Fibroblast of skin of left biceps (primary cell): ENCODE data around the gene HAPLN2.

Experiments
- DNase-seq, 2 experiments: peaks; one replicate each; pipeline ENCODE4 v3.0.0-alpha.2; 2013; ENCODE audit warnings: low read depth in 2 of 2

The HAPLN2 gene

DNA sequence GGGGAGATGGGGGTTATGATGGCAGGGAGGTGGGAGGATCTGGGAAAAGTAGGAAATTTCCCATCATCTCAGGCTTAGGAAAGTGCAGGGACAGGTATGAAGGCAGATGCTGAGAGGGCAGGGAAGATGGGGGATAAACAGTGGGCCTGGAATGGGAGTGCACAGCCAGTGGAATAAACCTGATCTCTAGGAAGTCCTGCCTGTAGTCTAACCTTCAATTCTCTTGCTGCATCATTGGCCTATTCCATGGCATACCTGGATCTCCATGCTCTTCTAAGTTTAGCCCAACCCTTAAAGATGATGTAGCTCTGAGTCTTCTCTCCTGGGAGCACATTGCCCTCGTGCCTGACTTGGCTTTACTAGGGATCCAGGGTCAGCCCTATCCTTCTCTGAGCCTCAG lies 25.4 kb downstream of the HAPLN2 start:
- no peak for DNase-seq

DNA sequence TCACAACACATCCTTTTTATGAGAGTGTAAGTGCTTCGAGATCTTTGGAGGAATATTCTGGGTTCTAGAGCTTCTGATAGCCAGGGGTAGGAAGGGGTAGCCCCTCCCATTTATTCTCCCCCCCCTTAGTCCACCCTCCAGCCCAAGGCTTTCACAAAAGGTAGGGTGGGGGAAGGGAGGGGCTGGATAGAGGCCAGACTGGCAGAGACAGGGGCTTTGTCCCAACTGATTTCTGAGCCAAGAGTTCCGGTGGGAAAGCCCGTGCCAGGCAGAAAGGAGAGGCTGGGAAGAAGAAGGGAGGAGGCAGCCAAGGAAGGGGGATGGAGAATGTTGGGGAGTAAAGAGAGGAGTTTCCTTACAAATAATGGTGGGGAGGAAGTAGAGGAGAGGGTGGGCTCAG lies 25.8 kb downstream of the HAPLN2 start:
- no peak for DNase-seq

DNA sequence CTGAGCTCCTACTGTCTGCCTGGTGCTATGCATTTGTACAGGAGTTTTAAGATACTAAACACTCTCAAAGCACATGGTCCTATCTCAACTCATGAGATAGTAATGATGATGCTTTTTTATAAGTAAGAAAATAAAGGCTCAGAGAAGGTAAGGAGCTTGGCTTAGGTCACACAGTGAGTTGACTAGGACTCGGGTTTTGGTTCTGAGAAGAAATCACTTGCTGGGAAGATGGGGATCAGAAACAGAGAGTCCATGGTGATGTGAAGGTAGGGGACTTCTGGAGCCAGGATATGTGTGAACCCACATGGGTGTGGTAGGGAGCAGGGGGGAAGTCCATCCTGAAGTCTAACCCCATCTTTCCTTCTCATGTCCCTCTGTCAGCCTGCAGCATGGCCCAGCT lies 26.5 kb downstream of the HAPLN2 start:
- DNase-seq = no peak

DNA sequence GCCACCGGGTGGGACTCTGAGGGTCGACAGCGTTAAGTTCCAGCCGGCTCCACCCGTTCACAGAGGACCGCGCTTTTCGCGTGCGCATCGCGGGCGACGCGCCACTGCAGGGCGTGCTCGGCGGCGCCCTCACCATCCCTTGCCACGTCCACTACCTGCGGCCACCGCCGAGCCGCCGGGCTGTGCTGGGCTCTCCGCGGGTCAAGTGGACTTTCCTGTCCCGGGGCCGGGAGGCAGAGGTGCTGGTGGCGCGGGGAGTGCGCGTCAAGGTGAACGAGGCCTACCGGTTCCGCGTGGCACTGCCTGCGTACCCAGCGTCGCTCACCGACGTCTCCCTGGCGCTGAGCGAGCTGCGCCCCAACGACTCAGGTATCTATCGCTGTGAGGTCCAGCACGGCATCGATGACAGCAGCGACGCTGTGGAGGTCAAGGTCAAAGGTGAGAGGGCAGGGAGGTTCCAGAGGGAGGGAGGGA lies 27.6 kb downstream of the HAPLN2 start:
- DNase-seq = no peak

DNA sequence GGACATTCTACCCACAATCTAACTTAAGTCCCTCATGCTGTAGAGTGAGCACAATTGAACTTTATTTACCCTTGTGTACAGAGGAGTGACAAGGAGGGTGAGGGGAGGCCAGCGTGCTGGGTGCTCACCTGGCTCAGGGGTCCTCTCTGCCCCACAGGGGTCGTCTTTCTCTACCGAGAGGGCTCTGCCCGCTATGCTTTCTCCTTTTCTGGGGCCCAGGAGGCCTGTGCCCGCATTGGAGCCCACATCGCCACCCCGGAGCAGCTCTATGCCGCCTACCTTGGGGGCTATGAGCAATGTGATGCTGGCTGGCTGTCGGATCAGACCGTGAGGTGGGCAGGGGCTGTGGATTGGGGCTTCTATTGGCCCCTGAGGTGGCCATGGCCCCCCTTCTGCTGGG lies 28.1 kb downstream of the HAPLN2 start:
- DNase-seq = no peak

DNA sequence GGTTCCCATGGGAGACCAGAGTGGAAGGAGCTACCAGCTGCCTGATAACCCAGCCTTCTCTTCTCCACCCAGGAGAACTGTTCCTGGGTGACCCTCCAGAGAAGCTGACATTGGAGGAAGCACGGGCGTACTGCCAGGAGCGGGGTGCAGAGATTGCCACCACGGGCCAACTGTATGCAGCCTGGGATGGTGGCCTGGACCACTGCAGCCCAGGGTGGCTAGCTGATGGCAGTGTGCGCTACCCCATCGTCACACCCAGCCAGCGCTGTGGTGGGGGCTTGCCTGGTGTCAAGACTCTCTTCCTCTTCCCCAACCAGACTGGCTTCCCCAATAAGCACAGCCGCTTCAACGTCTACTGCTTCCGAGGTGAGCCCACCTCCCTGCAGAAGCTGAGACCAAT lies 29.3 kb downstream of the HAPLN2 start:
- no peak for DNase-seq

DNA sequence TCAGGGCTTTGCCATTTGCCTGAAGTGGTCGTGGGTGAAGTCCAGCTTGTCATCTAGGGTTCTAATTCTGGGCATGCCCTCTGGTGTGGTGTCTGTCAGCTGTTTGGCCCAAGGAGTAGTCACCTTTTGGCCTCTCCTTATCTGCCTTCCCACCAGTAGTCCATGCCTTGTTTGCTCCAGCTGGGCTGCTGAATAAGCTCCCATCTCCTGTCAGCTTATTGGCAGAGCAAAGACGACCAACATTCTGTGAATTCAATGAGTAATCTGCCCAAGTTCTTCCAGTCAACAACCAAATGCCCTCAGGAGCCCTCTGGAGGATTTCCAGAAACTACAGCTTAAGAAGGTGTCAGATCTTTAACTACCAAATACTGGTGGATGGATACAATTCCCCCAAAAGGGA lies 29.7 kb downstream of the HAPLN2 start:
- no peak for DNase-seq

DNA sequence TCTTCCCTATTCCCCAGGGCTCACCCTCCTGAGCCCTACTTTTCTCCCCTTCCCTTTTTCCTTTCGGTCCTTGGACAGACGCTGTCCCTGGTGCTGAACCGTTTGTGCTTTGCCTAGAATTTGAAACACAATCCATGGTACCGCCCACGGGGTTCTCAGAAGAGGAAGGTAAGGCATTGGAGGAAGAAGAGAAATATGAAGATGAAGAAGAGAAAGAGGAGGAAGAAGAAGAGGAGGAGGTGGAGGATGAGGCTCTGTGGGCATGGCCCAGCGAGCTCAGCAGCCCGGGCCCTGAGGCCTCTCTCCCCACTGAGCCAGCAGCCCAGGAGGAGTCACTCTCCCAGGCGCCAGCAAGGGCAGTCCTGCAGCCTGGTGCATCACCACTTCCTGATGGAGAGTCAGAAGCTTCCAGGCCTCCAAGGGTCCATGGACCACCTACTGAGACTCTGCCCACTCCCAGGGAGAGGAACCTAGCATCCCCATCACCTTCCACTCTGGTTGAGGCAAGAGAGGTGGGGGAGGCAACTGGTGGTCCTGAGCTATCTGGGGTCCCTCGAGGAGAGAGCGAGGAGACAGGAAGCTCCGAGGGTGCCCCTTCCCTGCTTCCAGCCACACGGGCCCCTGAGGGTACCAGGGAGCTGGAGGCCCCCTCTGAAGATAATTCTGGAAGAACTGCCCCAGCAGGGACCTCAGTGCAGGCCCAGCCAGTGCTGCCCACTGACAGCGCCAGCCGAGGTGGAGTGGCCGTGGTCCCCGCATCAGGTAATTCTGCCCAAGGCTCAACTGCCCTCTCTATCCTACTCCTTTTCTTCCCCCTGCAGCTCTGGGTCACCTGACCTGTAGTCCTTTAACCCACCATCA lies 33.1 kb downstream of the HAPLN2 start:
- no peak for DNase-seq

DNA sequence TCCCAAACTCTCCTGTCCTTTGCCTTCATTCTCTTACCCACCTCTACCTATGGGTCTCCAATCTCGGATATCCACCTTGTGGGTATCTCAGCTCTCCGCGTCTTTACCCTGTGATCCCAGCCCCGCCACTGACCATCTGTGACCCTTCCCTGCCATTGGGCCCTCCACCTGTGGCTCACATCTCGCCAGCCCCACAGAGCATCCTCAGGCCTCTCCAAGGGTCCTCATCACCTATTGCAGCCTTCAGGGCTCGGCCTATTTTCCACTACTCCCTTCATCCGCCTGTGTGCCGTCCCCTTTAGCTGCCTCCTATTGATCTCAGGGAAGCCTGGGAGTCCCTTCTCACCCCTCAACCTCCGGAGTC lies 33.8 kb downstream of the HAPLN2 start:
- DNase-seq = no peak

DNA sequence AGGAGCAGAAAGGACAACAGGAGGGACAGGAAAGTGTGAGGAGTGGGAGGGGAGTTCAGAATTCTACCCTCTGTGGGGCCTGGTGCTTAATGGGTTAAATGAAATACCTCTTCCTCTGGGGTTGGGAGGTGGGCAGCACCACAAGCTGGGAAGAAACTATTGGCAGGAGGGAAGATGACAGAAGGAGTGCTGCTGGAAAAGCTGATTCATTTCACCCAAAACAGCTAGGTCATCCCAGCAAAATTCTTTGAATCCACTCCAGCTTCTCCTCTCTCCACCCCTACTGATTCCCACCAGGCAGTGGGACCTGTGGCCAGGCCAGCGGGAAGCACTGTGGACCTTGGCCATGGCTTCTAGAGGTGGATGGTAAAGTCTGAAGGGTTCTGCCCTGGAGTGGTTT lies 35.5 kb downstream of the HAPLN2 start:
- DNase-seq = no peak

DNA sequence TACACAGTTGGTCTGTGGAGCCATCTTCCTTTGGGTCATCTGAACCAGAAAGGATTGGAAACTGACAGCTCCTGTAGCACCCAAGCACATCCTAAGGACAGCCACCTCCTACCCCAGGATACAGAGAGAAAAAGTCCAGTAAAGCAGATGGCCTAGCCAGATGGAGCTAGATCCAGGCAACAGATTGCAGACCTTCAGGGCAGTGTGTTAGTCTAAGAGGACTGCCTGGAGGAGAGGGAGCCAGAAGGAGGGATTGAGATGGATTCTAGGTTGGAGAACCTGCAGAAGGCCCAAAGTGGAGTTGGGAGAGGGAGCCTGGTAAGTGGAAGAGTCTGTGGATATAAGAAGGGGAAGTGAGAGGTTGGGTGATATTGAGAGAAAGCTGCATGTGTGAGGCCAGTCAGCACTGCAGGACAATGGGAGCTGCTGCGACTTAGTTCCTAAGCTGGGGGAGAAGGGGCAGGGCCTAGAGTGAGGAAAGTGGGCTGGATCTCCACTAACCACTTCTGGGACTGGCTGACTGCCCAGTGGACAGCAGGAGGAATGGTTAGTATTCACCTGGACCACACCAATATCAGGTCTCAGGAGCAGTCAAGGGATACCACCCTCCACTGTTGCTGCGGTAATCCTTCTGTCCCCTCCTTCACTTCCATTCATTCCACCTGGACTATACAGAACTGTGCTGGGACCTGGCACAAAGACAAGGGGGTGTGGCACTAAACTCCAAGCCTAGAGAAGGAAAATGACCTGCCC lies 36.1 kb downstream of the HAPLN2 start:
- no peak for DNase-seq

DNA sequence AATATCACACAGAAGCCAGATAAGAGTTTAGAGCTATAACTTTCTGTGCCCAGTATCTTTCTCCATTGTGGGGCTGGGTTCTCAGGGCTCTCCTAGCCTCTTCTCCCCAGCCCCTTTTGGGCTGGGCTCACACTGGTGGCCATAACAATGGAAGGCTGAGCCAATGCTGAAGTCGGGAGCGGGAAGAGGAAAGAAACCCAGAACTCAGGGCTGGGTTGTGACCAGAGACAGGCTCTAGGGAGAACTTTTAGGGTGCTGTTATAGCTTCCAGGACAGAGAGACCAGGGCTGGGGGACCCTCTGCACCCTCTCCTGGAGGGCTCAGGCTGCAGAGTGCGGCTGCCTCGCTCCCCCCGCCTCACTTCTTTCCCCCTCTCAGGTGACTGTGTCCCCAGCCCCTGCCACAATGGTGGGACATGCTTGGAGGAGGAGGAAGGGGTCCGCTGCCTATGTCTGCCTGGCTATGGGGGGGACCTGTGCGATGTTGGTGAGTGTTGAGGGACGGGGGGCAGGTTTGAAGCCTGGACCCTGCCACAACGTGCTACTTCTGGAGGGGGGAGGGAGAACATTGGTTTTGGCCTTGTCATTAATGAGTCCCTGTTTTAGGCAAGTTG lies 36.8 kb downstream of the HAPLN2 start:
- DNase-seq = no peak

DNA sequence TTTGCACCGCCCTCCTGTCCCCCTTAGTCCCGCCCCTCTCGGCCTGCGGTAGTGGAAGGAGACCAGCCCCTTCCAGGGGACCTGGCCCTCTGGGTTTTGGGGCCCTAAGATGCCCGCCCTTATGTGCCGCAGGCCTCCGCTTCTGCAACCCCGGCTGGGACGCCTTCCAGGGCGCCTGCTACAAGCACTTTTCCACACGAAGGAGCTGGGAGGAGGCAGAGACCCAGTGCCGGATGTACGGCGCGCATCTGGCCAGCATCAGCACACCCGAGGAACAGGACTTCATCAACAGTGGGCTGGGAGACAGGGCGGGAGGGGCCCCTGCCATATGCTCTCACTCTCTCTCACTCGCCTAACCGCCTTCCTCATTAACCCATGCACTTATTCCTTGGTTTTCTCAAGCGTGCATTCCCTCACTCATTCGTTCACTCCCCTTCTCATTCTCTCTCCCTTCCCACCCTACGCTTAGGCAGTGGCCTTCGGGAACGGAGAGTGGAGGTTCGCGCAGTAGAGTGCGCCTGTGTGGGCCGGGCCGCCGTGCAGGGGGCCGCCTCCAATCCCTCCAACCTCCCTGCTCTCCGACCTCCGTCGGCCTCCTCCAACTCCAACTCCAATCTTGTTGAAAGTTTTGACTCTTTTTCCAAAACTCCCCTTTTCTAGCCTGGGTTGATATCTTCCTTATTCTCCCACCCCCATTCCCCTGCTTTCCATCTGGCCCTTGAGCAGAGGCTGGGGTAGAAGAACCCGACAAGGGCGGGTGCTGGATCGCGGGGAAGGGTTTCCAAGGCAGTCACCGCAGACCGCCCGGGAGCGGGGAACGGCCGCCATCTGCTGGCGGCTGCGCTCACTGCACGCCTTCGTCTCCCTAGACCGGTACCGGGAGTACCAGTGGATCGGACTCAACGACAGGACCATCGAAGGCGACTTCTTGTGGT lies 37.9 kb downstream of the HAPLN2 start:
- DNase-seq = no peak

DNA sequence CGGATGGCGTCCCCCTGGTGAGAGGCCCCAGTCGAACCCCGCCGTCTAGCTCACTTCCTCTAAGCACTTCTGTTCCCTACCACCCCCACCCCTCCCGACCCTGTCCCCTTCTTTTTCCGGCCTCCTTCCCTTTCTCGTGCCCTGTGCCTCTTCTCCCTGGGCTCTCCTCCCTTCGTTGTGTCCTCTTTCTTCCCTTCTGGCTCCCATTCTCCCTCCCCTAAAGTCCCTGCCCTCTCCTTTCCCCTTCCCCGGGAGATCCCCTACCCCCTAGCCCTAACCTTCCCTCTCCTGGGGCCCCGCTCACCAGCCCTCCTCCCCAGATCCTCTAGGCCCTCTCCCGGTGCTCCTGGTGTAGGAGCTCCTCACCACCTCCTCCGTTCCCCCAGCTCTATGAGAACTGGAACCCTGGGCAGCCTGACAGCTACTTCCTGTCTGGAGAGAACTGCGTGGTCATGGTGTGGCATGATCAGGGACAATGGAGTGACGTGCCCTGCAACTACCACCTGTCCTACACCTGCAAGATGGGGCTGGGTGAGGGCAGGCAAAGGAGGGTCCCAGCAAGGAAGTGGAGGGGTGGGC lies 38.6 kb downstream of the HAPLN2 start:
- no peak for DNase-seq

DNA sequence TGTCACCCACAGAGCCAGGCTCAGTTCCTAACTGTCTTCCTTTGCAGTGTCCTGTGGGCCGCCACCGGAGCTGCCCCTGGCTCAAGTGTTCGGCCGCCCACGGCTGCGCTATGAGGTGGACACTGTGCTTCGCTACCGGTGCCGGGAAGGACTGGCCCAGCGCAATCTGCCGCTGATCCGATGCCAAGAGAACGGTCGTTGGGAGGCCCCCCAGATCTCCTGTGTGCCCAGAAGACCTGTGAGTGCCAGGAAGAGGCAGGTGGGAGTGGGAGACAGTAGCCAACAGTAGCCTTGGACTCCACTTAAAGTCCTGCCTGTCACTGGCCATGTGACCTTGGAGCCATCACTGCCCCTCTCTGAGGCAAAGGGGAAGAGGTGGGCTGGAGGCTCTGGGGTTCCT lies 39.3 kb downstream of the HAPLN2 start:
- no peak for DNase-seq

DNA sequence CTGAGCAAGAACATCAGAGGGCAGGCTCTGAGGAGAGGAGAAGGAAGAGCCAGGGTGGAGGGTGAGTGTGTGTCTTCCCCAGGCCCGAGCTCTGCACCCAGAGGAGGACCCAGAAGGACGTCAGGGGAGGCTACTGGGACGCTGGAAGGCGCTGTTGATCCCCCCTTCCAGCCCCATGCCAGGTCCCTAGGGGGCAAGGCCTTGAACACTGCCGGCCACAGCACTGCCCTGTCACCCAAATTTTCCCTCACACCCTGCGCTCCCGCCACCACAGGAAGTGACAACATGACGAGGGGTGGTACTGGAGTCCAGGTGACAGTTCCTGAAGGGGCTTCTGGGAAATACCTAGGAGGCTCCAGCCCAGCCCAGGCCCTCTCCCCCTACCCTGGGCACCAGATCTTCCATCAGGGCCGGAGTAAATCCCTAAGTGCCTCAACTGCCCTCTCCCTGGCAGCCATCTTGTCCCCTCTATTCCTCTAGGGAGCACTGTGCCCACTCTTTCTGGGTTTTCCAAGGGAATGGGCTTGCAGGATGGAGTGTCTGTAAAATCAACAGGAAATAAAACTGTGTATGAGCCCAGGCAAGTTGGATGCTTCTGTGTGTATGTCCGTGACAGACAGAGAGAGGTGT lies 39.8 kb downstream of the HAPLN2 start:
- DNase-seq = no peak

DNA sequence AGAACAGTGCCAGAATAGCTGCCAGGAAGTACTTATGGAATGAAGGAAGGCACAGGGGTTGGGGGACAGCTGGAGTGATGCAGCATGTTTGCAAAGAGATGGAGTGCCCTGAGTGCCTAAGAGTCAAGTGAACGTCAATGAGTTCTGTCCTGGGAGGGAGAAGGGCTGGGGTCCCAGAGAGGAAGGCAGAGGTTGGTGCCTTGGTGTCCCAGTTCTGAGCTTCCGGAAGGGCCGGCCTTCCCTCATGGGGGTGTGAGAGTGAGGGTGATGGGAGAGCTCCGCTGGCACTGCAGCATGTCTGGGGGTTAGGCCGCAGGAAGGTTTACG lies 40.4 kb downstream of the HAPLN2 start:
- no peak for DNase-seq

DNA sequence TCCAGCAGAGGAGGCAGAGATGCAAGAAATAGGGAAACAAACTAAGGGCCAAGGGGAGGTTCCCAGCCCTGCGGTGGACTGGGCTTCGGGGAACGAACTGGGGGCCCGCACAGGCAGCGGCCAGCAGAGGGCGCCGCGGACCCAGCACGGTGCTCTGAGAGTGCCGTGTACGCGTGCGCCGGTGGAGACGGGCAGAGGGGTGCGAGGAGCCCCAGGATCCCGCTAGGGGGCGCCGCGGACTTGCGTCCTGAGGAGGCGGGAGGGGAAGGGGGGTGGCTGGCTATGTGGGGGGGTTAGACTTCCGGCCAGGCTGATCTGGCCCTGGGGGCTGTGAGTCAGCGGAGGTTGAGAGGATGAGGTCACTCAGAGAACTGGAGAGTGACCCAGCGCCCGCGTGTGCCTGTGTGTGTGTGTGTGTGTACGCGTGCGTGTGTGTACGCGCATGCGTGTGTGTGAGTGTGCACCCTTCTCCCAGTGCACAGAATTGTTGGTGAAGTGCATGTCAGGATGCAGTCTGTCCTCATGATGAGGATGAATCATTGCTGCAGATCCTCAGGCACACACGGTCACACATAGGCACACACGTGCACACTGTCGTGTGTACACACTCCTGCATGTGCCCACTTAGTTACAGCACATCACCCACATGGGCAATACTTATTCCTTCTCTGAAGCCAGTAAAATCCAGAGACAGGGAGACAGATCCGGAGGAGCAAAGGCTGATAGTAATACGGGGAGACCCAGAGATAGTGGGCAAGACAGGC lies 41.0 kb downstream of the HAPLN2 start:
- peak; percentile 85 for DNase-seq

DNA sequence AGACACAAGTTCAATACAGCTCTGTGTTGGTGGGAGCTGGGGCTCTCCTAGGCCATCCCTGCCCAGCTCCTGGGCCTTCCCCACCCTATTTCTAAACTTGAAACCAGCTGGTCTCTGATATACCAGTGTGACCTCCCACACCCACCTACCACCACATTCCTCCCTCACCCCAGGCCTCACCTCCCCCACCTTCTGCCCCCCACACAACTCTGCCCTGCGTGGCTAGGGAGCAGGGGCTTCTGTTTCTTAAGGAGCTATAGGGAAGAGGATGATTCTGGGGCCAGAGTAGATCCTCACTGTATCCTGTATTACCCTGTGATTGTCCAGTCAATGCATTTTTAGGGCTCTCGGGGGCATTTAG lies 41.5 kb downstream of the HAPLN2 start:
- DNase-seq = no peak
